HG03045 (cell line): Measurements from ENCODE around the gene CDC42BPB.

Experiments used
- ATAC-seq: cut with Tn5 transposase; IDR thresholded peaks from one replicate; pipeline ENCODE4 v1.9.1; 2021; ENCODE audit warnings: mild to moderate bottlenecking, moderate library complexity; ENCODE audit not compliant: unreplicated experiment

Gene CDC42BPB

GRCh38 chr14:102917469-102918211 lies 139.7 kb downstream of the CDC42BPB start:
- ATAC-seq: no peak

DNA sequence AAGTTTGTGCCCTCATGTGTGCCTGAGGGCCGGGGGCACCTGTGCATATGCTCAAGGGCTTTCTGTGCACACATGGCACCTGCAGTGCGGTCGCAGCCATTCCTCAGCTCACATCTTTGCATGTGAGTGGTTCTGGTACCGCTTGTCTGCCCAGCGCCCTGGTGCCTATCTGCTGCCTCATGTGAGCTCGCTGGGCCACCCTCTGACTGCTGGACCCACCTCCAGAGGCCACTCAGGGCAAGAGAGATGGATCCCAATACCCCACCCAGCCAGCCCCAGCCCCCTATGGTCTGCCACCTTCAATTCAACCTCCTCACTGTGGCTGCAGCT lies 140.3 kb downstream of the CDC42BPB start:
- no peak for ATAC-seq

DNA sequence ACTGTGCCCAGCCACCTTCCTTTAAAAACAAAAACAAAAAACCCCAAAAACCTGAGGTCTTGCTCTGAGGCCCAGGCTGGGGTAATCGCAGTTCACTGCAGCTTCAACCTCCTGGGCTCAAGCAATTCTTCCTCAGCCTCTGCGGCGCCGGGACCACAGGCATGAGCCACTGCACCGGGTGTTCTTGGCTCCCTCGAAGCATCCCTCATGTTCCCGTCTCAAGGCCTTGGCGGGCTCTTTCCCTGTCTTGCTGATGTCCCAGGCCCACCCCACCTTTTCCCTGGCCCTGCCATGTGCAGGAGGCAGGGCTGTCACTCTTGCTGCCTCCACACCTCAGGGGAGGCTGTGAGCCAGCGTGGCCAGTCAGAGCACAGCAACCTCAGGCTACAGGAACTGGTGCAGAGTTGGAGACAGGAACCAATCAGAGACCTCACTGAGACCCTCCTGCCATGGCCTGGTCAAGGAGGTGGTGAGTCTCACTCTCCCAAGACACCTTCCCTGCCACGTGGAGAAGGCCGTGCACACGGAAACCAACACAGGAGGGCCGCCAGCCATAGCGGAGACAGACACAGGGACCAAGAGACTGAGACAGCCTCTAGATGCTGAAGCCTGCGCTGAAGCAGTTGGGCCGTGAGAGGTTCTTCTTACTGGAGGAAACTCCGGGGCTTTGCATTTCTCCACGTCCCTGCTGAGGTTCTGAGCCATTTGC lies 140.8 kb downstream of the CDC42BPB start:
- ATAC-seq: no peak

GRCh38 chr14:102915292-102916110 lies 141.8 kb downstream of the CDC42BPB start:
- no peak for ATAC-seq

- no peak for ATAC-seq
These were observed 142.7 kb downstream of the CDC42BPB start for GRCh38 chr14:102914474-102915291.

DNA sequence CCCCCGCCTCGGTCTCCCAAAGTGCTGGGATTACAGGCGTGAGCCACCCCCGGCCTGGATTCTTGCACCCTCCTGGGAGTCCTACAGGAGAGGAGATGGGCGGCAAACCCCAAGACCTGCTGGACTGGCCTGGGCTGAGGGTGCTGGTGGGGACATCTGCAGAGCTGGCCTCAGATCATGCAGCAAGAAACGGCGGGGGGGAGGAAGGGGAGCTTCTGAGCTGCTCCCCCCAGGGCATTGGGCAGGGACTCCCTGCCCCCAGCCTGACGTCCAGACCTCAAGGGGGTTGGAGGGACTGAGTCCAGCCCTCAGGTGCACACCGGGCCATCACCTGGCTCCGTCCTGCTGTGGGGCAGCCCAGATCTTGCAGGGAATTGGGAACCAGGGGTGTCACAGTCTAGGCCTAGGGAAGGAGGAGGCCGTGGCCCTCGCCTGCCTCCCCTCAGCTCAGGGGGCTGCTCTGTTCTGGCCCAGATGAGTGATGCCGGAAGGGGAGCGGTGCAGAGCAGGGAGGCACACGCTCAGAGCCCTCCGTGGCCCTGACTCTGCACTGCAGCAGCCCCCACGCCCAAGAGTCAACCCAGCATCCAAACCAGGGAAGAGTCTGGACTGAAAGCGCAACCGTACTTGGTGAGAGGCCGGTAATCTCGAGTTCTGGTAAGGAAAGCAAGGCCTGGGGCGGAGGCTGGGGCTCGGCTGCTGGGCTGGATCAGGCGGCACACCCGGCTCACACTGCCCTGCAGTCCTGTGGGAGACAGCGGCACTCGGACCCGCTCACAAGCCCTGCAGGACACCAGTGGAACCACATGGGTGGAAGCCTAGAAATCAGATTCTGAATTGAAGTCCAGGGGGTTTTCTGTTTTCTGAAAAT lies 143.8 kb downstream of the CDC42BPB start:
- ATAC-seq: no peak

DNA sequence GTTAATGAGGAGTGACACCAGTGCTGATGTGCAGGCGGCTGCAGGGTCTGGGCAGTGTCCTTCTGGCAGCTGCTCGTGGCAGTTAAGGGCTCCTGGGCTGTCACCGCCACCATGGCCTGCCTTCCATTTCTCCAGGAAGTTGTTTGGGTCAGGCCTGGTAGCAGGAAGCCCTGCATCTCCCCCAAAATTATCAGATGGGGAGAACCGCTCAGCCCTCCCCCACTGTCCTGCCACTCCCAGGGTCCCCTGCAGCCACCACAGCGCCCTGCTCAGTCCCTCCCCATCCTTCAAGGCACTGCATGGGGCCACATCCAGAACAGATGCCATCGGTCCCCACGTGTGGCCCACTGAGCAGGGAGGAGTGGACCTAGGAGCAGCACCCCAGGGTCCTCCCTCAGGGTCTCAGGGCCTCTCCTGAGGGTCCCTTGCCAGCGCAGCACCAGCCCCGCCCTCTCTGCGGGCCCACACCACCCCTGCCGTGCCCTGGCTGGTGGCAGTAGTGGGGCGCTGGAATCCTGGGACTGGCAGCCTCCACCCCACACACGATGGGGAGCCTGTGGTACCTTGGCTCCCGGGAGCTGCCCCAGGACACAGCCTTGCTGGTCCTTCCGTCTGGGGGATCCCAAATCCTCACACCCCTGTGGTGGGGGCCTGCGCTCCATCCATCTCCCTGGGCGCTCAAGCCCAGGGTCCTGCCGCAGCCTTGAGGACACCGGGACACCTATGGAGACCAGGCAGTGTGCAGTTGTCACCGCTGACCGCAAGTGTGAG lies 145.2 kb downstream of the CDC42BPB start:
- no peak for ATAC-seq

- ATAC-seq: no peak
These were observed 145.8 kb downstream of the CDC42BPB start for GRCh38 chr14:102911541-102911951.

- no peak for ATAC-seq
These were observed 146.9 kb downstream of the CDC42BPB start for GRCh38 chr14:102910442-102910841.

GRCh38 chr14:102909911-102910310 lies 147.4 kb downstream of the CDC42BPB start:
- ATAC-seq: no peak

- ATAC-seq: no peak
These were observed 147.9 kb downstream of the CDC42BPB start for GRCh38 chr14:102909462-102909861.

- no peak for ATAC-seq
These were observed 148.4 kb downstream of the CDC42BPB start for GRCh38 chr14:102908766-102909455.

GRCh38 chr14:102907980-102908730 lies 149.2 kb downstream of the CDC42BPB start:
- ATAC-seq: no peak

DNA sequence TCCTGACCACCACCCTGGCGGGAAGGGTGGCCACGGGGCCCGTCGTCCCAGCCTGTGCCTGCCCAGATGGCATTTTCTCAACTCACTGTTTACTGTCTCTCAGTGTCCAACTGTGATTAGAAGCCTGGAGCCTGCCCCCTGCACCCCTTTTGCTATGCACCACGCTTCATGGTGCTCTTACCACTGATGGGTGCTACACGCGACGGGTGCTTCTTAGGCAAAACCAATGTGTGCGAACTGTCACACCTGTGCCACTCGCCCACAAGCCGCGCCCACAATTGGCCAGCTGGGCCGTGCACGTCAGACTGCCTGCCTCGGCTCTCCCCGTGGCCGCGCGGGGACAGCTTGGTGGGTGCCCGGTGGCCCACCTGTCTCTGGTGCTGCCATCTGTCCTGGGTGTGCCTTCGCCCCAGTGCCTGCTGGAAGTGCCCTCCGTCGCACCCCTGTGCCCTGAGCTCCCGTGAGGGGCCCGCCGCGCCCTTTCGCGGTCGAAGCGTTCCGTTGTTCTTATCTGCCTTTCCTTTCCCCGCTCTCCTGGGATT lies 150.0 kb downstream of the CDC42BPB start:
- ATAC-seq: no peak

DNA sequence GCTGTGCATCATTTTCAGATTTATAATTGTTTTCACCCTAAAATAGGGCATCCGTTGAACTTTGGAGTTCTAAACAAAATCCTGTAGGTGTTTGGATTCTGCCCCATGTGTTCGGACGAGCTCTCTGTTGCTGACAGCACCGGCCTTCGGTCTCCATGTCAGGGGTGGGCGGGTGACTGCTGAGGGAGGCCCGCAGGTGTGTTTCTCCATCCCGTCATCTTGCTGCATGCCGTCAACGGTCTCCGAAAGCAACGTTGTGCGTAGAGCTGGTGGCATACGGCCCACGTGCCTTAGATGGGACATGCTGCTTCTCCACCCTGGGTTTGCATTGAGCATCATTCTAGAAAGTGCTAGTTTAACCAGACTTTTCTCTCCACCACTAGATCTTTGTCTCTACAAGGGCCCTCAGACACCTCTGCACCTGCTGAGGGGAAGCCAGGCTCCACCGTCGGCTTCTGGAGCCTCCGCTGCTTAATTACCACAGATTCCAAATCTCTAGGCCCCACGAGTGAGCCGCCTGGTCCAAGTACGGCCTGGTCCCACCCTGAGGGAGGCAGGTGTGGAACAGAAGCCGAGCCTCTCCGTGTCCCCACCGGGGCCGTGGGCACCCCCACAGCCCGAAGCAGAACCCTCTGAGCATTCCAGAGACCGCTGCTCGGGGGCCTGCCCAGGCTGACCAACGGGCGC lies 150.6 kb downstream of the CDC42BPB start:
- no peak for ATAC-seq

DNA sequence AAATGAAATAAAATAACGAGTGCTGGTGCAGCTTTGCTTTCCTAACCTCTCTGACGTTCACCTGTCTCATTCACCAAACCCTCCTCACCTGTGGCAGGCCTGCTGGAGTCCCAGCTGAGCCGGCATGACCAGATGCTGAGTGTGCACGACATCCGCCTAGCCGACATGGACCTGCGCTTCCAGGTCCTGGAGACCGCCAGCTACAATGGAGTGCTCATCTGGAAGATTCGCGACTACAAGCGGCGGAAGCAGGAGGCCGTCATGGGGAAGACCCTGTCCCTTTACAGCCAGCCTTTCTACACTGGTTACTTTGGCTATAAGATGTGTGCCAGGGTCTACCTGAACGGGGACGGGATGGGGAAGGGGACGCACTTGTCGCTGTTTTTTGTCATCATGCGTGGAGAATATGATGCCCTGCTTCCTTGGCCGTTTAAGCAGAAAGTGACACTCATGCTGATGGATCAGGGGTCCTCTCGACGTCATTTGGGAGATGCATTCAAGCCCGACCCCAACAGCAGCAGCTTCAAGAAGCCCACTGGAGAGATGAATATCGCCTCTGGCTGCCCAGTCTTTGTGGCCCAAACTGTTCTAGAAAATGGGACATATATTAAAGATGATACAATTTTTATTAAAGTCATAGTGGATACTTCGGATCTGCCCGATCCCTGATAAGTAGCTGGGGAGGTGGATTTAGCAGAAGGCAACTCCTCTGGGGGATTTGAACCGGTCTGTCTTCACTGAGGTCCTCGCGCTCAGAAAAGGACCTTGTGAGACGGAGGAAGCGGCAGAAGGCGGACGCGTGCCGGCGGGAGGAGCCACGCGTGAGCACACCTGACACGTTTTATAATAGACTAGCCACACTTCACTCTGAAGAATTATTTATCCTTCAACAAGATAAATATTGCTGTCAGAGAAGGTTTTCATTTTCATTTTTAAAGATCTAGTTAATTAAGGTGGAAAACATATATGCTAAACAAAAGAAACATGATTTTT lies 151.9 kb downstream of the CDC42BPB start:
- no peak for ATAC-seq
